Epithelial cell of proximal tubule (primary cell): ENCODE results near the gene PIEZO1. TPM values are rescaled to one million over a fixed set of nuclear protein-coding genes. Genes with fewer than 3 reads are reported as not detected.

Source experiments
- DNase-seq: peaks from one replicate; pipeline ENCODE4 v3.0.0-alpha.2; 2011; ENCODE audit warnings: low read depth
- H3K4me3 ChIP-seq: 2 replicates; pipeline ENCODE4 v1.5.1; 2011; ENCODE audit warnings: low read depth, mild to moderate bottlenecking, low read length
- total RNA-seq: library from RNA; depleted of rRNA; stranded (reverse); fragments of >200 nt; gene quantifications from 2 replicates; pipeline ENCODE4 v1.2.3, GENCODE V29; 2015
- TF ChIP-seq, protein P1 (sequence below): conservative IDR thresholded peaks from 2 replicates; pipeline ENCODE4 v1.5.1; 2012; ENCODE audit warnings: low read depth, mild to moderate bottlenecking, low read length

The PIEZO1 gene
- total RNA-seq, 1 donor from 2014 or later = 246 TPM

DNA sequence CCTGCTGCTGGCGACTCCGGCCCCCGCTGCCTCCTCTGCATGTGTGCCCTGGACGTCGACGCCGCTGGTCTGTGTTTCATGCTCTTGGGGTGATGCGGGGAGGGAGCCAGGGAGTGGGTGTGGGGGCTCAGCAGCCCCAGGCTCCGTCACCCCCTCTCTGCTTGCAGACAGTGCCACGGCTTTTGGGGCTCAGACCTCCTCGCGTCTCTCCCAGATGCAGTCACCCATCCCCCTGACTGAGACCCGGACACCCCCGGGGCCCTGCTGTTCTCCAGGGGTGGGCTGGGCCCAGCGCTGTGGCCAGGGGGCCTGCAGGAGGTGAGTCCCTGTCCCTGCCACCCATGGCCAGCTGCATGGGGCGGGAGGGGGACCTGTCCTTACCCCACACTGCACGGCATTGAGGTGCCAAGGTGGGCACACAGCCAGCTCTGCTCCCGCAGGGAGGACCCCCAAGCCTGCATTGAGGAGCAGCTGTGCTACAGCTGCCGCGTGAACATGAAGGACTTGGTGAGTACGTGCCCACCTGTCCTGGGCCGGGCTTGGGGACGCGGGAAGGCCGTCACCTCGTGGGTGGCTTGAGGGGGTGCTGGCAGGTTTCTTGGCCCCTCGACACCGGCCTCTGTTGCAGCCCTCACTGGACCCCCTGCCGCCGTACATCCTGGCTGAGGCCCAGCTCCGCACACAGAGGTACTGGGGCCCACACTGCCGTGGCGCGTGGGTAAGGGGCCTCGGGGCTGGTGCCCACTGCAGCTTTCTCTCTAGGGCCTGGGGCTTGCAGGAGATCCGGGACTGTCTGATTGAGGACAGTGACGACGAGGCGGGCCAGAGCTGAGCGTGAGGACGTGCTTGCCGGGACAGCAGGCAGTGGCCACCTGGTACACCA lies 70.4 kb downstream of the PIEZO1 start:
- TF ChIP-seq, protein P1, sequence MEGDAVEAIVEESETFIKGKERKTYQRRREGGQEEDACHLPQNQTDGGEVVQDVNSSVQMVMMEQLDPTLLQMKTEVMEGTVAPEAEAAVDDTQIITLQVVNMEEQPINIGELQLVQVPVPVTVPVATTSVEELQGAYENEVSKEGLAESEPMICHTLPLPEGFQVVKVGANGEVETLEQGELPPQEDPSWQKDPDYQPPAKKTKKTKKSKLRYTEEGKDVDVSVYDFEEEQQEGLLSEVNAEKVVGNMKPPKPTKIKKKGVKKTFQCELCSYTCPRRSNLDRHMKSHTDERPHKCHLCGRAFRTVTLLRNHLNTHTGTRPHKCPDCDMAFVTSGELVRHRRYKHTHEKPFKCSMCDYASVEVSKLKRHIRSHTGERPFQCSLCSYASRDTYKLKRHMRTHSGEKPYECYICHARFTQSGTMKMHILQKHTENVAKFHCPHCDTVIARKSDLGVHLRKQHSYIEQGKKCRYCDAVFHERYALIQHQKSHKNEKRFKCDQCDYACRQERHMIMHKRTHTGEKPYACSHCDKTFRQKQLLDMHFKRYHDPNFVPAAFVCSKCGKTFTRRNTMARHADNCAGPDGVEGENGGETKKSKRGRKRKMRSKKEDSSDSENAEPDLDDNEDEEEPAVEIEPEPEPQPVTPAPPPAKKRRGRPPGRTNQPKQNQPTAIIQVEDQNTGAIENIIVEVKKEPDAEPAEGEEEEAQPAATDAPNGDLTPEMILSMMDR = no peak
- no peak for DNase-seq
- no peak overlapping the region for H3K4me3 ChIP-seq

DNA sequence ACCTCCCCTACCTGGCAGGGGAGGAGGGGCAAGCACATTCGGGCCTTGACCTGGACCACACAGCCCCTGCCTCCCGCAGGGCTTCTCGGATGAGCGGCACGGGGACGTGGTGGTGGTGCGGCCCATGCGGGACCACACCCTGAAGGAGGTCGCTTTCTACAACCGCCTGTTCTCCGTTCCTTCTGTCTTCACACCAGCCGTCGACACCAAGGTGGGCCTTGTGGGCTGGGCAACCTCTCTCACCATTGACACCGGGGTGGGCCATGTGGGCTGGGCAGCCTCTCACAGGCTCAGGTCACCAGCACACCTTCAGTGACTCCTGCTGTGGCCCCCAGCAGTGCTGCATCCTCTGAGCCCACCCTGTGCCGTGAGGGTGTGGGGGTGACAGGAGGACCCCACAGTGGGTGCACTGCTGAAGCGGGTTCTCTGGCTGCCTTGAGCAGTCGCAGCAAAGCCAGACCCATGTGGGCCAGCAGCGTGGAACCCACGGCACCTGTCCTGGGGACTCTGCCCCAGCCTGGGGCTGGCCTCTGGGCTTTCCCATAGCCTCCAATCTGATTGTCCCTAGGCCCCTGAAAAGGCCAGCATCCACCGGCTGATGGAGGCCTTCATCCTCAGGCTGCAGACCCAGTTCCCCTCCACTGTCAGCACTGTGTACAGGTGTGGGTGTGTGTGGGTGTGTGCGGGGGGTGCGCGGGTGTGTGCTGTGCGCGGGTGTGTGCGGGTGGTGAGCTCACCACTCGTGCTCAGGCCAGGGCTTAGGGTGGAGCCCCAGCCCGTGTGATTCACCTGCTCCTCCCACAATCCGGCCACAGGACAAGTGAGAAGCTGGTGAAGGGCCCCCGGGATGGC lies 71.2 kb downstream of the PIEZO1 start:
- H3K4me3 ChIP-seq = no peak overlapping the region
- no peak for DNase-seq
- TF ChIP-seq, protein P1 = no peak

DNA sequence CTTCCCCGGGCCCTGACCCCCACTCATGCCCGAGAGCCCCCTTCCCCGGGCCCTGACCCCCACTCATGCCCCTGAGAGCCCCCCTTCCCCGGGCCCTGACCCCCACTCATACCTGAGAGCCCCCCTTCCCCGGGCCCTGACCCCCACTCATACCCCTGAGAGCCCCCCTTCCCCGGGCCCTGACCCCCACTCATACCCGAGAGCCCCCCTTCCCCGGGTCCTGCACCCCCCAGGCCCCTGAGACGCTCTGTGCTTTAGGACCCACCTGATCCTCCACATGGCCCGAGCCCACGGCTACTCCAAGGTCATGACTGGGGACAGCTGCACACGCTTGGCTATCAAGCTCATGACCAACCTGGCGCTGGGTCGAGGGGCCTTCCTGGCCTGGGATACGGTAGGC lies 72.0 kb downstream of the PIEZO1 start:
- DNase-seq = no peak
- TF ChIP-seq, protein P1 = no peak

DNA sequence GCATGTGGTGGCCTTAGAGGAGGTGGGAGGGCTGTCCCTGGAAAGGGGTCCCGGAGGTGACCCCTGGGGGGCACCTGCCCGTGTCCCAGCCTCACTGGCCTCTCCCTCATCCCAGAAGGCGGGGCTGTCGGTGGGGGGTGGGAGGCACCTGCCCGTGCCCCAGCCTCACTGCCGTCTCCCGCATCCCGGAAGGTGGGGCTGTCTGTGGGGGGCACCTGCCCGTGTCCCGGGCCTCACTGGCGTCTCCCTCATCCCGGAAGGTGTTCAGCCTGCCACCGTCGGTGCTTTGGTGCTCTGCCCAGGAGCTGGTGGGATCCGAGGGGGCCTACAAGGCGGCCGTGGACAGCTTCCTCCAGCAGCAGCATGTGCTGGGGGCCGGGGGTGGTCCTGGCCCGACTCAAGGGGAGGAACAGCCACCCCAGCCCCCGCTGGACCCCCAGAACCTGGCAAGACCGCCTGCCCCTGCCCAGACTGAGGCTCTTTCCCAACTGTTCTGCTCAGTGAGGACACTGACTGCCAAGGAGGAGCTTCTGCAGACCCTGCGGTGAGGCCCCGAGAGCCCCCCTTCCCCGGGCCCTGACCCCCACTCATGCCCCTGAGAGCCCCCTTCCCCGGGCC lies 72.5 kb downstream of the PIEZO1 start:
- no peak for DNase-seq
- TF ChIP-seq, protein P1 = no peak
- H3K4me3 ChIP-seq = no peak overlapping the region

More for the DNA sequence above, 72.0 kb downstream of the PIEZO1 start:
- no peak overlapping the region for H3K4me3 ChIP-seq

DNA sequence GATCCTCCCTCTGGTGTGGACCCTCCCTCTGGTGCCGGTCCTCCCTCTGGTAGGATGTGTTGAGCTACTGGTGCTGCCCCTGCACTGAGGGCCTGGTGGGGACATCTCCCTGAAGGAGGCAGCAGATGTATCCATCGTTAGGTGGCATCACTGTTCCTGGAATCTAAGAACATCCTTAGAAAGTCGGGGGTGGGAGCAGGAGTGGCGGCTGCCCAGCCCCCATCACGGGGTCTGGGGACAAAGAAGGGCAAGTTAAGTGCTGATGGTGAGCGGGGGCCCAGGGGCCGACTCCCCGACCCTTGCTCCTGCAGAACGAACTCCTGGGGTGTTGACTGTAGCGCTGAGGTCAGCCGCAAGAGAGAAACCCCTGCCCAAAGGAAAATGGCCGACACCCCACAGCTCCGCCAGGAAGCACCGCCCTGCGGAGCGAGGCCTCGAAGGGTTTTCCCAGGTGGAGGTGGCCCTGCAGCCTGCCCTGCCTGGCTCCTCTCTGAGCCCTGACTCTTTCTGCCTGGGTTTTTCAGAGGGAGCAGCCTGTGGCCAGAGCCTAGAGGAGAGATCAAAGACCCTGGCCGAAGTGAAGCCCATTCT lies 73.2 kb downstream of the PIEZO1 start:
- no peak overlapping the region for H3K4me3 ChIP-seq
- DNase-seq = no peak
- TF ChIP-seq, protein P1 = no peak

DNA sequence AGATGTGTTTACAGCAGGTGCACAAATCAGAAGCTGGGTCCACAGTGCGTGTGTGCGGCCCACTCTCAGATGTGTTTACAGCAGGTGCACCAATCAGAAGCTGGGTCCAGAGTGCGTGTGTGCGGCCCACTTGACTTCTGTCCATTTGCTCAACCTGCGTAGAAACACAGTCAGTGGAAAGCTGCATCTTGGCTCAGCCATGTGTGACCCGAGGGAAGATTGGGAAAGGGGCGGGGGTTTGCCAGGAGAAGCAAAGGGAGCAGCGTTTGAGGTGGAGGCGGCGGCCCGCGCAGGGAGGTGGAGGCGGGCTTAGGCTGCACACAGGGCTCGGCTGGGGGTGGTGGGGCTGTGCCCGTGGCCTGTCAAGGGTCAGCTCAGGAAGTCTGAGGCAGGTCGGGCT lies 74.5 kb downstream of the PIEZO1 start:
- DNase-seq = no peak
- H3K4me3 ChIP-seq = no peak overlapping the region
- TF ChIP-seq, protein P1 = no peak
